Measurements from ENCODE around the gene RMRP. TPM values are rescaled to one million over a fixed set of nuclear protein-coding genes. Genes with fewer than 3 reads are reported as not detected.

Gene RMRP
- total RNA-seq, 1 experiment from 2014 or later, result 10,171 TPM

DNA sequence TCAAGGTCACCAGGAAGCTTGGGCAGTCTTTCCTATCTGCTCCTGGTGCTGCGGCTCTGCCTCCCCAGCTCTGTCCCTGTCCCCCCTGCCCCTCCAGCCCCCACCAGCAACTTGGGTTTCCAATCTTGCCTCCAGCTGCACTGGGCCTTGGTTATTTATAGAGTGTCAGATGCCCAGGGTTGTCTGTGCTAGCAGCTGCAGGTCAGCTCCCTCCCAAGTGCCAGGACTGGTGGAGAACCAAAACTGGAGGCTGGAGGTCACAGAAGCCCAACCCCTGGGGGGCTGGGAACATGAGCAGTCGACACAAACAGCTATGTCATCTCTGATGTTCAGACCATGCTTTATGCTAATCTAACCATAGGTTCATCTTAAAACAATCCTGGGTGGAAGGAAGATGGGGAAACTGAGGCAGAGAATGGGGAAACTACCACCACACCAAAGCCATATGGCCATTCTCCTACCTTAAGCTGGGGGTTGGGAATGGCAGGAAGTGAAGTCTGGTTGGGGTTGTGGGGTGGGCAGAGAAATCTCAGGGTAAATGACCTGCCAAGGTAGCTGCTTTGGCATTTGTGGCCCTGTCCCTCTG, 30.2 kb upstream of the RMRP start:
- no peak for DNase-seq (ENCODE audit: extremely low read depth, low read depth)

DNA sequence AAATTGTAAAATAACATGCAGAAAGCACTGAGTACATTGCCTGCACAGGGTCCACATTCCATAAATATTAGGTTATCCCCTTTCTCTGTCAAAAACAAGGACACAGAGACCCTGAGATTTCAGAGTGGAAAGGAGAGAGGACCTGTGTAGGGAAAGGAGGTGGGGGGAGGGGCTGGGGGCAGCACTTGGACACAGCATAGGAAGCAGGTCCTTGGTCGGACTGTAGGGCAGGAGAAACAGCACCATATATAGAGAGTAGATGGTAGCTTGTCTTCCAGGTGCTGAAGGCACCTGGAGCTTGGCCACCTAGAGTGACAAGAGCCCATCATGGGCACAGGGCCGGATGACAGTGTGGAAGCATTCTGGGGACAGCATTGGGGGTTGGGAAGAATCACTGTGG, 29.5 kb upstream of the RMRP start:
- DNase-seq (ENCODE audit: extremely low read depth, low read depth), result no peak

DNA sequence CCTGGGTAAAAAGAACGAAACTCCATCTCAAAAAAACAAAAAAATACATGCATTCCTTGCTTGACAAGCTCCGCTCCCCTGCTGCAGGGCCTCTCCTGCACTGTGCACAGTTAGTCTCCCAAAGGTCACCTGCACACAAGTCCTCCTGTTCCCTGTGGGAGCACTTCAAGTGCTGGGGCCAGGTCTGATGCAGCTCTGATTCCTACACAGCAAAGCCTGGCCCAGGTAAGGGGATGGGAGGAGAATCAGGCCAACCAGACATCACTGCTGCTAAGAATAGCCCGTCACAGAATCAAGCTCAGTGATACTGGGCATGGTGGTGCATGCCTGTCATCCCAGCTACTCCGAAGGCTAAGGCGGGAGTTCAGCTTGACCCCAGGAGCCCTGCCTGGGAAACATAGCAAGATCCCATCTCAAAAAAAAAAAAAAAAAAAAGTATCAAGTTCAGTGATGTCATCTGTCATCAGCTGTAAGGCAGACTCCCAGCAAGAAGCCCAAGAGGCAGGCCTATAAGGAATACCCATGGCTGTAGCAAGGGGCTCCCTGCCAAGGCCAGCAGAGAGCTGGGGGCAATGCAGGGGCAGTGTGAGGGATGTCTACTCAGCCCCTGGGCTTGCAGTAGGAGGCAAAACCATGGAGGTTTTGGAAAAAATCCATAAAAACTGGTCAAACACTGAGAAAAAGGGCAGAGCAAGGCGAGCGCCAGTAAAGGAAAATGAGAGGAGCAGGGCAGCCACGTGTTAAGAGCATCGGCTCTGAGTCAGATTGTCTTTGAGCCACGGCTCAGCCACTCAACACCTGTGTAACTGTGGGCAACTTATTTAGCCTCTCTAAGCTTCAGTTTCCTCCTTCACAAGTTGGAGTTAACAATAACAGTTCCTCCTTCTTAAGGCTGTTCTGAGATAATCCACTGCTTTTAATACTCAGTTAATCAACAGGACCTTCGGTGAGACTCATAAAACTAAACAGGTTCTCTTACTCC, 28.7 kb upstream of the RMRP start:
- DNase-seq (ENCODE audit: extremely low read depth, low read depth), result no peak

DNA sequence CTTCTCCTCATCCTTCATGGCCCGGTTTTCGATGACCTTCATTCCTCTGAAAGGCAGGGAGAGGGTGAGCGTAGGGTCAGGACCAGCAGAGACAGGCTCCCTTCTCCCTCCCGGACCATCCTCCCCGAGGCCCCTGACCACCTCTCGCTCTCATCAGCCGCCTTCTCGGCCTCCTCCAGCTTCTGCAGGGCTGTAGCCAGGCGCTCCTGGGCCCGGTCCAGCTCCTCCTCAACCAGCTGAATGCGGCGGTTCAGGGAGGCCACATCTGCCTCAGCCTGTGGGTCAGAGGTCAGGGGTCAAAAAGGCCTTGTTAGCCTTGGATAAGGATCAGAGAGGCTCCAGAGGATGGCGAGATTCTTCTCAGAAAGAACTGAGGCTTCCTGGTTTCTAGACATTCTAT, 27.7 kb upstream of the RMRP start:
- DNase-seq (ENCODE audit: extremely low read depth, low read depth), result no peak

DNA sequence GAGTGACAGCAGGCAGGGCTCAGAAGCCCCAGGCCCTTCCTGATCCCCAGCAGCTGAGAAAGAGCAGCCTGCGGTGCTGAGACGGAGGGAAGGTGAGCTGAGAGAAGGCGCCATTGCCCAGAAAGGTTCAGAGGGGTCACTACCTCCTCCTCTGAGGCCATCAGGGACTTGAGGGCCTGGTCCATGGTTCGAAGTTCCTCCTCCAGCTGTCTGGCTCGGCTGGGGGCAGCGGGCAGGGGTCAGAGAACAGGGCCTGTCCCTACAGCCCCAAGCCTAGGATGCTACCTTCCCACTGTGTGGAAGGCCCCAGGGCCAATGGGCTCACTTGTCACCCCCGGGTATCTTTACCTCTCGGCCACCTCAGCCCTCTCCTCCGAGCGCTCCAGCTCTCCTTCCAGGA, 27.1 kb upstream of the RMRP start:
- no peak for DNase-seq (ENCODE audit: extremely low read depth, low read depth)

DNA sequence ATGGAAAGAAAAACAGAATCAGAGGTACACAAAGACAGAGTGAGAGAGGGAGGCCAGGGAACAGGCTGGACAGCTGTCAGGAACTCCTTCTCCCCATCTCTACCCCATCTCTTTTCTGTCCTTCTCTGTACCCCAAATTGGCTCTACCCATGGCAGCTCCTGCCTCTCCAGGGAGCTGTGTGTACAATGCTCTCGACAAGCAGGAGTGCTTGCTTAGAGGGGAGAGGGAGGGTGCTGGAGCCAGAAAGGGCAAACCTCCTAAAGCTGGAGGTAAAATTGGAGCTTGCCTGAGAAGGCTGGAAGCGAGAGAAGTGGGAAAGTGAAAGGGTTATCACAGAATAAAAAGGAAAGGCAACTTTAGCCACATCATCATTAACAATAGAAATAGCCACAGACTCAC, 25.5 kb upstream of the RMRP start:
- no peak for DNase-seq (ENCODE audit: extremely low read depth, low read depth)

DNA sequence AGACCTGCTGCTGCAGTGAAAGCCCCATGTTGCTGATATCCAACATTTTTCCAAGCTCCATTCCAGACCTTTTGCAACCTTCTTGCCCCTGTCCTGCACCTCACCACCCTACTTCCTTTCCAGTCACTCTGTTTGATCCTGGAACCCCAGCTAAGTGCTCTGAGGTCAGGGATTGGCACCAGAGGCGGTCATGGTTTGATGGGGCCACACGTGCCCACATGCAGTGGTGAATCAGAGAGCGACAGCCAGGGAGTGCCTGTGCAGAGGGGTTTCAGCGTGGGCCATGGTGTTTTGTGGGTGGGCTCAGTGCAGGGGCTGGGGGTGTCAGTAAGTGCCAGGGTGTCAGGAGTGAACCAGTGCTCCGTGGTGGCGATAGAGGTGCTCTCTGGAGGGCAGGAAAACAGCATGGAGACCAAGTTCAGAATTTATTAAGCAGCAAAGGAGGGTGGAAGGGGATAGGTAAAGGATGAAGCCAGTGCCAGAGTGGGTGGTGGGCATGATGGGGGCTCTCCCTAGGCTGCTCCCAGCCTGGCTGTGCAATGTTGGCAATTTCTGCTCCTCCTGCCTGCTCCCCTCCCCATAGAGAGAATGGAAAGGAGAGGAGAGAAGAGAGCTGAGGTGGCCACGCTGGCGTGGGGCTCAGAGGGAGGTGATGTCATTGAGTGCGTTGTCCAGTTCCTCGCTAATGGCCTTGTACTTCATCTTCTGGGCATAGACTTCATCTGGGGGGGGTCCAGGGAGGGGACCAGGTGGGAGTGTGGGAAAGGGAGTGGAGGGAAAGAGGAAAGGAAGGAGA, 24.9 kb upstream of the RMRP start:
- DNase-seq (ENCODE audit: extremely low read depth, low read depth), result no peak

DNA sequence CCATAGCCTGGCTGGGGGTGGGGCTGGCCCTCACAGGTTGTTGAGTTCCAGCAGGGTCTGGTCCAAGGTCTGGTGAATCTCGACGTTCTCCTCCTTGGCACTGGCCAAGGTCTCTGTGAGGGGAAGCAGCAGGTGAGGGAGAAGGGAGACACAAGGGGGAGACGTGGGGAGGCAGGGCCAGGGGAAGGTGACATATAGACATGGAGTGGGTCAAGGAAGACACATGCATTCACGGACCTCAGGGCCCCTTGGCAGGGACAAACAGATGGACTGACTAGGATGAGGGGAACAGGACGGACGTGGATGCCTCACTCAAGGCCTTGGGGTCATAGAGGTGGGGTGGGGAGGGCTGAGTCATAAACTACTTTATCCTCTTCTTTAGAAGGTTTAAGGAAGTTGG, 24.2 kb upstream of the RMRP start:
- DNase-seq (ENCODE audit: extremely low read depth, low read depth), result no peak

DNA sequence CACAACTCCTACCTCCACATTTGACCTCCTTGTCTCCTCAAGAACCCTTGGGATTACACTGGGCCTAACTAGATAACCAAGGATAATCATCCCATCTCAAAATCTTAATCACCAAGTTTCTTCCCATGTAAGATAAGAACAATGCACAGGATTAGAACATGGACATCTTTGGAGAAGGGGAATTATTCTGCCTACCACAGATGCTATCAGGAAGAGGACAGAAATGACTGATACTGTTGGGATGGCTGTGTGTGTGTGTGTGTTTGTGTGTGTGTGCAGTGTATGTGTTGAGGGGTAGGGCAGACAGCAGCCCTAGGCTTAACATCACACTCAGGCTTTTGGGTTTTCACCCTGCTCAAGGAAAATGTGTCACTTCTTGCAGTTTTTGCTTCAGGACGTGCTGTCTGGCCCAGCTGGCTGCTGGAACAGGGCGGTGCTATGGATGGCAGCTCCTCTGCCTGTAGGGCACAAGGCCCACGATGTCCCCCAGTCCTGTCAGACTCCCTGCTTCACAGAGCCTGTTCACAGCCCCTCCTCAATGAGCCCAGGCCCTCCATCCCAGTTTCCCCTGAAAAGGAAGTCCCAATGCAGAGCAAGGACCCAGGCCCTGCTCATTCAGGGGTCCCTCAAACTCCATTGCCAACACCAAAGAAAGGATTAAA, 23.7 kb upstream of the RMRP start:
- no peak for DNase-seq (ENCODE audit: extremely low read depth, low read depth)

DNA sequence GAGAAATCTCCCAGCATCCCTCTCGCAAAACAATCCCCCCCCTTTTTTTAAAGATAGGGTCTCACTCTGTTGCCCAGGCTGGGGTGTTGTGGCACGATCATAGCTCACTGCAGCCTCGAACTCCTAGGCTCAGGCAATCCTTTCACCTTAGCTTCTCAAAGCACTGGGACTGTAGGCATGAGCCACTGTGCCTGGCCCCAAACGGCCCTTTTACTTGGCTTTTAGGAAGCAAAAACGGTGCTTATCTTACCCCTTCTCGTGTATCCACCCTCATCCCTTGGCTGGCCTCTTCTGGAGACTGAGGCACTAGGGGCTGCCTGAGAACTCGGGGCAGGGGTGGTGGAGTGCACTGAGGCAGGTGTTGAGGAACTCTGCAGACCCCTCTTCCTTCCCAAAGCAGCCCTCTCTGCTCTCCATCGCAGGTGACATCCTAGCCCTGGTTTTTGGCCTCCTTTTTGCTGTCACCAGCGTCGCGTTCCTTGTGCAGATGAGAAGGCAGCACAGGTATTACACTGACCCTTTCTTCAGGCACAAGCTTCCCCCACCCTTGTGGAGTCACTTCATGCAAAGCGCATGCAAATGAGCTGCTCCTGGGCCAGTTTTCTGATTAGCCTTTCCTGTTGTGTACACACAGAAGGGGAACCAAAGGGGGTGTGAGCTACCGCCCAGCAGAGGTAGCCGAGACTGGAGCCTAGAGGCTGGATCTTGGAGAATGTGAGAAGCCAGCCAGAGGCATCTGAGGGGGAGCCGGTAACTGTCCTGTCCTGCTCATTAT, 22.7 kb upstream of the RMRP start:
- DNase-seq (ENCODE audit: extremely low read depth, low read depth), result no peak

DNA sequence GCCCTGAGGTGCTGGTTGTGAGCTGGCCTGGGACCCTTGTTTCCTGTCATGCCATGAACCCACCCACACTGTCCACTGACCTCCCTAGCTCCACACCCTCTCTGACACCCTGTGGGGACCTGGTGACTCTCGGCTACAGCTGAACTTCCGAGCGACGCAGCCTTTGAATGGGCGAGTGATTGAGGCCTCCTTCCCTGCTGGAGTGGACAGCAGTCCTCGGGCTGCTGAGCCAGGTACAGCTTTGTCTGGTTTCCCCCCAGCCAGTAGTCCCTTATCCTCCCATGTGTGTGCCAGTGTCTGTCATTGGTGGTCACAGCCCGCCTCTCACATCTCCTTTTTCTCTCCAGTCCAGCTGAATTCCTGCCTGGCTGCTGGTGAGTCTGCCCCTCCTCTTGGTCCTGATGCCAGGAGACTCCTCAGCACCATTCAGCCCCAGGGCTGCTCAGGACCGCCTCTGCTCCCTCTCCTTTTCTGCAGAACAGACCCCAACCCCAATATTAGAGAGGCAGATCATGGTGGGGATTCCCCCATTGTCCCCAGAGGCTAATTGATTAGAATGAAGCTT, 22.0 kb upstream of the RMRP start:
- DNase-seq (ENCODE audit: extremely low read depth, low read depth), result no peak

DNA sequence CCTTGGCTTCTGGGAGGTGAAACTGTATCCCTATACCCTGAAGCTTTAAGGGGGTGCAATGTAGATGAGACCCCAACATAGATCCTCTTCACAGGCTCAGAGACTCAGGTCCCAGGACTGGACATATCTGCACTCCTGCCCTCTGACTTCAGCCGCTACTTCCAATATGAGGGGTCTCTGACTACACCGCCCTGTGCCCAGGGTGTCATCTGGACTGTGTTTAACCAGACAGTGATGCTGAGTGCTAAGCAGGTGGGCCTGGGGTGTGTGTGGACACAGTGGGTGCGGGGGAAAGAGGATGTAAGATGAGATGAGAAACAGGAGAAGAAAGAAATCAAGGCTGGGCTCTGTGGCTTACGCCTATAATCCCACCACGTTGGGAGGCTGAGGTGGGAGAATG, 21.3 kb upstream of the RMRP start:
- DNase-seq (ENCODE audit: extremely low read depth, low read depth), result no peak

DNA sequence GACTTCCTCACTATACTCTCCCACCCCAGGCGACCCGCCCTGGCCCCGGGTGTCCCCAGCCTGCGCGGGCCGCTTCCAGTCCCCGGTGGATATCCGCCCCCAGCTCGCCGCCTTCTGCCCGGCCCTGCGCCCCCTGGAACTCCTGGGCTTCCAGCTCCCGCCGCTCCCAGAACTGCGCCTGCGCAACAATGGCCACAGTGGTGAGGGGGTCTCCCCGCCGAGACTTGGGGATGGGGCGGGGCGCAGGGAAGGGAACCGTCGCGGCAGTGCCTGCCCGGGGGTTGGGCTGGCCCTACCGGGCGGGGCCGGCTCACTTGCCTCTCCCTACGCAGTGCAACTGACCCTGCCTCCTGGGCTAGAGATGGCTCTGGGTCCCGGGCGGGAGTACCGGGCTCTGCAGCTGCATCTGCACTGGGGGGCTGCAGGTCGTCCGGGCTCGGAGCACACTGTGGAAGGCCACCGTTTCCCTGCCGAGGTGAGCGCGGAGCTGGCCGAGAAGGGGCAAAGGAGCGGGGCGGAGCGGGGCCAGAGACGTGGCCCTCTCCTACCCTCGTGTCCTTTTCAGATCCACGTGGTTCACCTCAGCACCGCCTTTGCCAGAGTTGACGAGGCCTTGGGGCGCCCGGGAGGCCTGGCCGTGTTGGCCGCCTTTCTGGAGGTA, 18.0 kb upstream of the RMRP start:
- DNase-seq (ENCODE audit: extremely low read depth, low read depth), result no peak

DNA sequence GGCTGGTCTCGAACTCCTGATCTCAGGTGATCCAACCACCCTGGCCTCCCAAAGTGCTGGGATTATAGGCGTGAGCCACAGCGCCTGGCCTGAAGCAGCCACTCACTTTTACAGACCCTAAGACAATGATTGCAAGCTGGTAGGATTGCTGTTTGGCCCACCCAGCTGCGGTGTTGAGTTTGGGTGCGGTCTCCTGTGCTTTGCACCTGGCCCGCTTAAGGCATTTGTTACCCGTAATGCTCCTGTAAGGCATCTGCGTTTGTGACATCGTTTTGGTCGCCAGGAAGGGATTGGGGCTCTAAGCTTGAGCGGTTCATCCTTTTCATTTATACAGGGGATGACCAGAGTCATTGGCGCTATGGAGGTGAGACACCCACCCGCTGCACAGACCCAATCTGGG, 17.4 kb upstream of the RMRP start:
- DNase-seq (ENCODE audit: extremely low read depth, low read depth), result no peak

DNA sequence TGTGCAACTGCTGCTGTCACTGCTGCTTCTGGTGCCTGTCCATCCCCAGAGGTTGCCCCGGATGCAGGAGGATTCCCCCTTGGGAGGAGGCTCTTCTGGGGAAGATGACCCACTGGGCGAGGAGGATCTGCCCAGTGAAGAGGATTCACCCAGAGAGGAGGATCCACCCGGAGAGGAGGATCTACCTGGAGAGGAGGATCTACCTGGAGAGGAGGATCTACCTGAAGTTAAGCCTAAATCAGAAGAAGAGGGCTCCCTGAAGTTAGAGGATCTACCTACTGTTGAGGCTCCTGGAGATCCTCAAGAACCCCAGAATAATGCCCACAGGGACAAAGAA, 16.2 kb upstream of the RMRP start:
- no peak for DNase-seq (ENCODE audit: extremely low read depth, low read depth)

DNA sequence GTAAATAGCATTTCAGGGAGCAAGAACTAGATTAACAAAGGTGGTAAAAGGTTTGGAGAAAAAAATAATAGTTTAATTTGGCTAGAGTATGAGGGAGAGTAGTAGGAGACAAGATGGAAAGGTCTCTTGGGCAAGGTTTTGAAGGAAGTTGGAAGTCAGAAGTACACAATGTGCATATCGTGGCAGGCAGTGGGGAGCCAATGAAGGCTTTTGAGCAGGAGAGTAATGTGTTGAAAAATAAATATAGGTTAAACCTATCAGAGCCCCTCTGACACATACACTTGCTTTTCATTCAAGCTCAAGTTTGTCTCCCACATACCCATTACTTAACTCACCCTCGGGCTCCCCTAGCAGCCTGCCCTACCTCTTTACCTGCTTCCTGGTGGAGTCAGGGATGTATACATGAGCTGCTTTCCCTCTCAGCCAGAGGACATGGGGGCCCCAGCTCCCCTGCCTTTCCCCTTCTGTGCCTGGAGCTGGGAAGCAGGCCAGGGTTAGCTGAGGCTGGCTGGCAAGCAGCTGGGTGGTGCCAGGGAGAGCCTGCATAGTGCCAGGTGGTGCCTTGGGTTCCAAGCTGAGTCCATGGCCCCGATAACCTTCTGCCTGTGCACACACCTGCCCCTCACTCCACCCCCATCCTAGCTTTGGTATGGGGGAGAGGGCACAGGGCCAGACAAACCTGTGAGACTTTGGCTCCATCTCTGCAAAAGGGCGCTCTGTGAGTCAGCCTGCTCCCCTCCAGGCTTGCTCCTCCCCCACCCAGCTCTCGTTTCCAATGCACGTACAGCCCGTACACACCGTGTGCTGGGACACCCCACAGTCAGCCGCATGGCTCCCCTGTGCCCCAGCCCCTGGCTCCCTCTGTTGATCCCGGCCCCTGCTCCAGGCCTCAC, 15.6 kb upstream of the RMRP start, which contains the start of gene CA9:
CA9 (plus strand) TSS at position 797 of the 893 bp plus-strand sequence; CDS start at position 829, 32 bp downstream.
- DNase-seq (ENCODE audit: extremely low read depth, low read depth), result no peak

DNA sequence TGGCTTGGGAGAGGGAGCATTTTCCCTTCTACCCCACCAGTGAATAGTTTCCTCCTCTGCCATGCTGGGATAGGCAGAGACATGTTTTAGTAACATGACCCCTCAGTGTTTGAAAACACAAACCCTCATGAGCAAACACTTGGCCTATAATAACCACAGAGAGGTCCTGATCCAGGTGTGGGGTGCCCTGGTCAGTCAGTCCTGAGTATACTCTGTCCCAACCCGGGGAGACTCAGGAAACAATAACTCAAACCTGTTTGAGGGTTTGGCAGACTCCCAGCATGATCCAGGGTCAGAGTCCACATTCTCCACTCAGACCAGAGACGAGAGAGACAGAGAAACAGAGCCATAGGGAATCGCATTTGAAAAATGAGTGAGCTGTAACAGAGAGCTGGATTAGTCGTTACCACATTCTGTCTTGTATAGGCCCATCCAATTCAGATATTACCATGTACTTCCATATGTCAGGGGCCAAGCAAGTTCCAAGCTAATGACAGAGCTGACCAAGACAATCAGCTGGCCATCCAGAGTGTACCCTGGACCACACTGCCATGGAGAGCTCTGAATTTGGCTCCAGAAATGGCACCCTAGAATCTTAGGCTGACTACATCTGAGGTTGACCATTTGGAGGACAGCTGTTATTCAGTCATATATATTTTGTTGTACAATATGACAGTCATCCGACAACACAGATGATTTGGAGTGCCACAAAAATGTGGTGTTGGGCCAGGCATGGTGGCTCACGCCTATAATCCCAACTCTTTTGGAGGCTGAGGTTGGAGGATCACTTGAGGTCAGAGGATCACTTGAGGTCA, 11.7 kb upstream of the RMRP start:
- DNase-seq (ENCODE audit: extremely low read depth, low read depth), result no peak

All from NCI-H460 (cell line).